HG03460 (cell line): ENCODE results near the gene KCMF1.

Source experiments
- ATAC-seq: cut with Tn5 transposase; IDR thresholded peaks from one replicate; pipeline ENCODE4 v1.9.1; 2021; ENCODE audit not compliant: unreplicated experiment

Gene KCMF1

DNA sequence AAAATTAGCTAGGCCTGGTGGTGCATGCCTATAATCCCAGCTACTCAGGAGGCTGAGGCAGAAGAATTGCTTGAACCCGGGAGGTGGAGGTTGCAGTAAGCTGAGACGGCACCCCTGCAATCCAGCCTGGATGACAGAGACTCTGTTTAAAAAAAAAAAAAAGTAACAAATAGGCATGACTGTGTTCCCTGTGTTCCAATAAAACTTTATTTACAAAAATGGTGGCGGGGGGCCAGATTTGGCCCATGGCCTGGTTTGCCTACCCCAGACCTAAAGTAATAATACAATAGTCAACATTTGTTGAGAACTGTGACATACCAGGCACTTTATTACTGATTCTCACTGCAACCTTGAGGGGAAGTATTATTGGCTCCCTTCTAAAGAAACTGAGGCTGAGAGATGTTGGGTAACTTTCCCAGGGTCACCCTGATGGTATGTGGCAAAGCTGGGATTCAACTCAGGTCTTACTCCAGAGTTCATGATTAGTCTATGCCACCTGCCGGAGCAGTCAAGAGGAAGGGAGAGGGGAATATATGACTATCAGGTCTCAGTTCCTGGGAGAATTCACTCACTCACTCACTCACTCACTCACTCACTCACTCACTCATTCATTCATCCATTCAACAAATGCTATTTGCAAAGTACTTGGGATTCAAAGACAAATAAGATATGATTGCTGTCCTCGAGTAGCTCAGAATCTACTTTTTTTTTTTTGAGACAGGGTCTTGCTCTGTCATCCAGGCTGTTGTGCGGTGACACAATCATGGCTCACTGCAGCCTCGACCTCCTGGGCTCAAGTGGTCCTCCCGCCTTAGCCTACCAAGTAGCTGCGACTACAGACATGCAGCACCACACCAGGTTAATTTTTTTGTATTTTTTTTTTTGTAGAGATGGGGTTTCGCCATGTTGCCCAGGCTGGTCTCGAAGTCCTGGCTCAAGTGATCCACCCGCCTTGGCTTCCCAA lies 14.3 kb upstream of the KCMF1 start:
- ATAC-seq, result no peak

DNA sequence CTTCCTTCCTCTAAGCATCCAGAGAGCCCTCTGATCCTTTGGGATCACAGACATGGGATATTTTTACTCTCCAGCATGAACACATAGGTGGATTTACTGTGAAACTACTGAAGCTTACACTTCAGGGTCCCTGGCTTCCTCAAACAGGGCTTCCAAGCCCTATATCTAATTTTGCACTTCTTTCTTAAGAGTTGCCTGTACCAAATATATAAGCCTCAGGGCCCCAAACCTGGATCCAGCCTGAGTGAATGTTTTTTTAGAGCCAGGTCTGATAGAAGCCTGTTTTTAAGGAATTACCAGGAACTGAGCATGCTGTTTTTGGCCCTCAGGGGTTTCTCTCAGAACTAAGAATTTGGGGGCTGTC lies 13.2 kb upstream of the KCMF1 start:
- no peak for ATAC-seq

DNA sequence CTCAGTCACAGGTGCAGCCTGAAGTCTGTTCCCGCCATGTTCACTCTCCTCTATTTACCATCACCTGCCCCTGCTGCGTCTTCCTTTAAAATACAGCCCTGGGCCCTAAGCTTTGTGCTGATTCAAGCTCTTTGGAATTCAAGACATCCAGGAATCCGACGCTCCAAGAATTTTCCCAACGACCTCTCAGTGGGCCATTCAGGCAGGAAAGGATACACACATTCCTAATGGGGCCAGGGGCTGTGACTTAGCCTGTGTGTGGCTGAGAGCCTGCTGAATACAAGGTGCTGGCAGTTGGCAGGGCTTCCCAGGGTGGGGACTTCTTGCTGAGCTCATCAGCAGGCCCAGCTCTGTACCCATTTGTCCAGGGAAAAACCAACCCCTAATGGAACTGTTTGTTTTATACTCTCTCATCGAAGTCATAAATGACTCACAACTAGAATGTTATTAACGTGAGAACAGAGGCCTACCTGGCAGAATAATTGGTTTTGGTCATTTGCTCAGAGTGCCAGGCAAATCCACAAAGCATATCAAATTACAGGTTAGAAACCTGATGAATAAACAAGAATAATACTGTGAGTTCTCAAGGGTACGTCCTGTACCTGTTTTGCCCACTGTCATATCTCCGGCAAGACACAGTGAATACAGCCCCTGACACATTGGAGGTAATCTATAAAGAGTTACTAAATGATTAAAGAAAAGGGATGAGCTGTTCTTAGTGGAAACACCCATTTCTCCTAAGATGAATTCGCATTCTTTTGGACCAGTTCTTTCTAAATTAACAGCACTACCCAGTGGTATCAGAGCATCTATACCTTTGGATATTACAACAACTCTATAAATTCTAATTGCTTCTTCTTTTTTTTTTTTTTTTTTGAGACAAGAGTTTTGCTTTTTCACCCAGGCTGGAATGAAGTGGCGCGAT lies 12.6 kb upstream of the KCMF1 start:
- ATAC-seq, result no peak

DNA sequence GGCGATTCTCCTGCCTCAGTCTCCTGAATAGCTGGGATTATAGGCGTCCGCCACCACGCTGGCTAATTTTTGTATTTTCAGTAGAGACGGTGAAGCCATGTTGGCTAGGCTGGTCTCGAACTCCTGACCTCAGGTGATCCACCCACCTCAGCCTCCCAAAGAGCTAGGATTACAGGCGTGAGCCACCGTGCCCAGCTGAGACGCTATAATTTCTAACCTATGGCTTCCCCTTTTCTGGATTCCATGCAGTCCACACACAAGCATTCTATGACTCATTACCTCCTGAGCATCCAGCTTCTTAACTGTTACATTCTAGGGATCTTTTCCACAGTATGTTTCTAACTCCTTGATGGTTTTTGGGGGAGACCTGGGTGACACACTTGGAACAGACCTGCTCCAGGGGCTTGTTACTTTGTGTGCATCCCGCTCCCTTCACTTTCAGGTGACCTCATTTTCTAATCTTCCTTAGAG lies 11.8 kb upstream of the KCMF1 start:
- no peak for ATAC-seq

DNA sequence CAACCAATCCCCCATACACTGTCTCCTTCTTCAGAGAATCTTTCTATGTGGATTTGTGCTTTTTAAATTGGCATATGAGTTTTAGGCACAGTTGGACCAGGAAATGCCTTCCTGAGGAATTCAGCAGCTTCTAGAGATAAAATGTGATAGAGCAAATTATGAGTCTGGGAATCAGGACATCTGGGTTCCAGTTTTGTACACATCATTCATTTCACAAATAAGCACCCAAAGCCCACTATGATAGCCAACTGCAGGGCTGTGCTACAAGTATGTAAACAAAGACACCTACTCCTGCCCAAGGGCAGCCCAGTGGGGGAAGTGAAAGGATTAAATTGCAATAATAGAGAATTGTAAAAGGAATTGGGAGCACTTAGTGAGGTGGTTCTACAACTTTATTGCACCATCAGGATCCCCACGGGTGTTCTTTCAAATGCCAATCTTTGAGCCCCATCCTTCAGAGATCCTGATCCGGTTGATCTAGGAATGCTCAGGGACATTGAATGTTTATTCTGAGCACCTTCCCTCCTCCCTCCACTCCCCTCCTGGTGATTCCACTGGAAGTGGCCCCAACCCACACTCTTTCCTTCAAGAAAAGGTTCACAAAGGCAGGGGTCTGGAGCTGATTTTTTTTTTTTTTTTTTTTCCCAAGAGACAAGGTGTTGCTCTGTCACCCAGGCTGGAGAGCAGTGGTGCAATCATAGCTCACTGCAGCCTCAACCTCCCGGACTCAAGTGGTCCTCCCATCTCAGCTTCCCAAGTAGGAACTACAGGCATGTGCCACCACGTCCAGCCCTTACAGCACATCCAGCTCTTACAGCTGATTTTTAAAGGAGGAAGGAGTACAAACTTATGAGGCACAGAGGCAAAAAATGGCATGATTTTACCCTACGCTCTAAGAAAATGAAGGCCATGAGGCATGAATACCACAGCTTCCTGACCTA lies 11.1 kb upstream of the KCMF1 start:
- no peak for ATAC-seq

DNA sequence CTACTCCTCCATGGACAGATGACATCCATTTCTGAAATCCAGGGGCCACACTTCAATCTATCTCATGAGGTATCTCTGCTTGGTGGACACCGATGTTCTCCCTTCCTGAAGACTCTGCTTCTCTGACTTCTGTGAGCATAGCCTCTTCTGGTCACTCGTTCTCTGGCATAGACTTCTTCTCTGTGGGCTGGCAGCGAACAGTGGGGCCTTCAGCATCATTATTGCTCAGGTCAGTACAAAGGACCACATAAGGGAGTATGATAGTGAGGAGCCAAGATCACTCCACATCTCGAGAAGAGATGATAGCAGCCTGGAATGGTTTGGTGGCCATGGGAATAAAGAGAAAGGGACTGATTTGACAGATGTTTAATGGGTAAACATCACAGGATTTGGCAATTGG lies 8.0 kb upstream of the KCMF1 start:
- no peak for ATAC-seq

DNA sequence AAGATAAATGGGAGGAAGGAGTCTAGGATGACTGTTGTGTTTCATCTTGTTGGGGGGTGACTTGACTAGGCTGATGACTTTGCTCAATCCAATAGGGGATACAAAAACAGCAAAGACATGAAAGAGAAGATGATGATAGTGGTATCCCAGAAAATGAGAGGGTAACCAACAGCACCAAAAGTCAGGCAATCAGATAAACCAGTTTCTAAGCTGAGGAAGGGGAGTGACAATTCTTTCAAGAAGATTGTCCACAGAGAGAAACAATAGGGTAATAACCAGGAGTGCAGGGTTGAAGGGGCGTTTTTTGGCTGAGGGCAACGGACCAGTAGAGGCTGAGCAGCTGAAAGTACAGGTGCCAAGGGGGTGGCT lies 7.7 kb upstream of the KCMF1 start:
- ATAC-seq, result no peak

DNA sequence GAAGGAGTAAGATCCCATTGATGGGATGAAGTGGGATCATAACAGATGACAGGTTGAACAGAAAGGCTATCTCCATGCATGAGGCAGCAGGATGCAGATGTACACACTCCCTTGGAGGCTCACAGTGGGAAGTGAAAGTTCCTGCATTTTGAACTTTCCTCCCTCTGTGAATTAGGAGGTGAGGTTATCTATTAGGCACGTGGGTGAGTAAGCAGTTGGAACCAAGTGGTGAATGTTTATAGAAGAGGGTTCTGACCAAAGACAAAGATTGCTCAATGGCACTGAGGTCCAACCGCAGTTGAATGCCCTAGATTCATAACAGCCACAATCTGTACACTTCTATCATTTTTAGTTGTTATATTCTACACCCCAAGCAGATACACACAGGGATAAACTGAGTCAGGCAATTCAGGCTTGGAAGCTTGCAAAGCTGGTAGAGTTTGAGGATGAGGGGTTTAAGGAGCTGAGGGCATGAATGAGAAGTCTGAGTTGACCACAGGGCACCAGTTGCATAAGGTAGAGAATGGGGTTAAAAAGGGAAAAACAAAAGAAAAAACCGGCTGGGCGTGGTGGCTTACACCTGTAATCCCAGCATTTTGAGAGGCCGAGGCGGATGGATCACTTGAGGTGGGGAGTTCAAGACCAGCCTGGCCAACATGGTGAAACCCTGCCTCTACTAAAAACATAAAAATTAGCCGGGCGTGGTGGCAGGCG lies 7.1 kb upstream of the KCMF1 start:
- no peak for ATAC-seq

DNA sequence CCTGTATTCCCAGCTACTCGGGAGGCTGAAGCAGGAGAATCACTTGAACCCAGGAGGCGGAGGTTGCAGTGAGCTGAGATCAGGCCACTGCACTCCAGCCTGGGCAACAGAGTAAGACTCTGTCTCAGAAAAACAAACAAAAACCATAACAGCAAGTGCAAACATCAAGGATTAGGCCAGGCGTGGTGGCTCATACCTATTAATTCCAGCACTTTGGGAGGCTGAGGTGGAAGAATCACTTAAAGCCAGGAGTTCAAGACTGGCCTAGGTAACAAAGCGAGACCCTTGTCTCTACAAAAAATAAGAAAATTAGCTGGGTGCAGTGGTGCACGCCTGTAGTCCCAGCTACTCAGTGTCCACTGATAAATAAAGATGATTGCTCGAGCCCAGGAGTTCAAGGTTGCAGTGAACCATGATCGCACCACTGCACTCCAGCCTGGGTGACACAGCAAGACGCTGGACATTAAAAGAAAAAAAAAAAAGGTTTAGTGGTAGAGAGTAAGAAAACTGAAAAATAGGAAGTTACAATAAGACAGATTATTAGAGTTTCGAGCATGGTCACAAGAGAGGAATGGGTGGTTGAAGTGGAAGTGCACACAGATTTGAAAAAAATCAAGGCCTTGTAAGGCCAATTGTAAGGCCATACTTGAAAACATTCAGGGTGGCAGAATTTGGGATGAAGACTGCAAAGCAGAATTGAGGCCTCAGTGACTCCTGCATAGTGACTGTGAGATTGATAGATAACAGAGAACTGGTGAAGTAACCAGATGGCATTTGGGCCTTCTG lies 6.4 kb upstream of the KCMF1 start:
- no peak for ATAC-seq

DNA sequence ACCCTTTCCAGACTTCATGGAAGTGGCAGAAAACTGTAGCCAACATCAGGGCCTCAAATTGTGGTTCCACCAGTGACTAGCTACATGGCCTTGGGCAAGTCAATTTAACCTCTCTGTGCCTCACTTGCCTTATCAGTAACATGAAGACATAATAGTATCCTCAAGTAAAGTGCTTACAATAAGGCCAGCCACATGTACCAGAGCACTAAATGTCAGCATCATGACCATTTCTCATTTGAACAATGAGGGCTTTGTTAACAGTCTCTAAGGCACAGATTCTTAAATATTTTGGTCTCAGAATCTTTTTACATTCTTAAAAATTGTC lies 5.8 kb upstream of the KCMF1 start:
- no peak for ATAC-seq

DNA sequence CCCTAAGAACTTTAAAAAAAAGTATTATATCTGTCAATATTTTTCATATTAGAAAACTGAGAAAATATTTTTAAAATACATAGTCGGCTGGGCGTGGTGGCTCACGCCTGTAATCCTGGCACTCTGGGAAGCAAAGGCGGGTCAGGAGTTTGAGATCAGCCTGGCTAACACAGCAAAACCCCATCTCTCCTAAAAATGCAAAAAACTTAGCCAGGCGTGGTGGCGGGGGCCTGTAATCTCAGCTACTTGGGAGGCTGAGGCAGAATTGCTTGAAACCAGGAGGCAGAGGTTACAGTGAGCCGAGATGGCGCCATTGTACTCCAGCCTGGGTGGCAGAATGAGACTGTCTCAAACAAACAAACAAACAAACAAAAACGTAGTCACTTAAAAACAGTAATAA lies 5.1 kb upstream of the KCMF1 start:
- no peak for ATAC-seq

DNA sequence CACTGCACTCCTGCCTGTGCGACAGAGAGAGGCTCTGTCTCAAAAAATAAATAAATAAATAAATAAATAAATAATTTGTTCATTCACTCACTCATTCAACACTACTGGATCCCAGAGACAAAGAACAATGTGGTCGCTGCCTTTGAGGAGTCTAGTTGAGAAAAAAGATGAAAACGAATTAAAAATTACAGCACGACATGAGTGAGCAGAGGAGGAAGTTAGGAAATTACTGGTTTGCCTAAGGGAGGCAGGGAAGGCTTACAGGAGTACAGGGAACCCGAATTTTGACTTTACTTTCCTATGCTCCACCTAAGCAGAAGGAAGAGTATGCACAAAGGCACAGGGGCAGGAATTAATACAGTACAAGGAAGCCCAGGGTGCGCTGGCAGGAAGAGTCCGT lies 4.2 kb upstream of the KCMF1 start:
- no peak for ATAC-seq

DNA sequence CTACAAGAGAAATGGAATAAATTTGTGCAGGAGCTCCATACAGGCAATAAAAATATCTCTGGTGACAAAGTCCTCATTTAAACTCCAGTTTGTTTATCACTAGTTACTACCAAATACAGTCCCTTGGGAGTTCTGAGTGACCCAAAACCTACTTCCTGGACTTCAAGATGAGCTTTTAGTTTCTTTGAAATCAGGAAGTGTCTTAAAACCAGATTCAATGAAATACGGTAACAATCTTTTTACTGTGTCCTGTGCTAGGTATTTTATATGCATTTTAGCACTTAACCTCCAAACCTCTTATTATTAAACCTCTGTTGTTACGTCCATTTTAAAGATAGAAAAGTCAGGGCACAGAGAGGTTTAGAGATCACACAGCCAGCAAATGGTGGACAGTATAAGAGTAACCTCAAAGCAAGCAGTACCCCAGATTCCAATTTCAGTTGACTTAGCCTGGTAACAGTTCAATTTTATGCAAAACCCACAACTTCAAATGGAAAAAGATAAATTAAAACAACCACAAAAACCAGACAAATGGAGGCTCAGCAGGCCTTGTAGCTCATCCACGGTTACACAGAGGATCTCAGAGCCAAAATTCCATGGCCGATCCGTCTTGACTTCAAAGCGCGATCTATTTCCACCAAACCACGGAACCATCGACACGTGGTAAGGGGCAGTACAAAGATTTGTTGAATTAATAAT lies 1.3 kb upstream of the KCMF1 start:
- no peak for ATAC-seq

DNA sequence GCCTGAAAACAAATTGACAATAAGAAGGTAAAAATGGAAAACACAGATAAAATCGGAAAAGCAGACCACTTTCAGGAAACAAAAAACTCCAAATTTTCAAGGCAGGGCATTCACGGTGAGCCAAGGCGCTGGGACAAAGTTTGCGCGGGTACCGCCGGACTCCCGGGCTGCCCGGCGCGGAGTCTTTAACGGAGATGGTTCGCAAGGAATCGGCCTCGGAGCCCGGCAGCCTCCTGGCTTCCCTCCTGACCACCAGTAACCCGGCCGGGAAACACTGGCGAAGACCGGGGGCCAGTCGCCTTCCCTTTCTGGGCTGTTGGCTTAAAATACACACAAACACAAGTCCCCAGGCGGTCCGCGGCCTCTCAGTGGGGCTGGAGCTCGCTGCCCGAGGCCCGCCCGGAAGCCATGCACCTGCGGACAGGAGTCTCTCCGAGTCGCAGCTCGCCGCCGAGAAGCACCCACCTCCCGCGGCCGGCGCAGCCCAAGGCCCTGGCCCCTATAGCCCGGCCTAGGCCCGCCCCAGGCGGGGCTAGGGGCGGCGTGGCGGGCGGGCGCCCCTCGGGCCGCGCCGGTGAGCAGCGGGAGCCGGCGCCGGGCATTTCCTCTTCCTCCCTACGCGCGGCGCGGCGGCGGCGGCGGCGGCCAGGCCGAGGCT lies 622 bp upstream of the KCMF1 start:
- peak; percentile 32 for ATAC-seq

DNA sequence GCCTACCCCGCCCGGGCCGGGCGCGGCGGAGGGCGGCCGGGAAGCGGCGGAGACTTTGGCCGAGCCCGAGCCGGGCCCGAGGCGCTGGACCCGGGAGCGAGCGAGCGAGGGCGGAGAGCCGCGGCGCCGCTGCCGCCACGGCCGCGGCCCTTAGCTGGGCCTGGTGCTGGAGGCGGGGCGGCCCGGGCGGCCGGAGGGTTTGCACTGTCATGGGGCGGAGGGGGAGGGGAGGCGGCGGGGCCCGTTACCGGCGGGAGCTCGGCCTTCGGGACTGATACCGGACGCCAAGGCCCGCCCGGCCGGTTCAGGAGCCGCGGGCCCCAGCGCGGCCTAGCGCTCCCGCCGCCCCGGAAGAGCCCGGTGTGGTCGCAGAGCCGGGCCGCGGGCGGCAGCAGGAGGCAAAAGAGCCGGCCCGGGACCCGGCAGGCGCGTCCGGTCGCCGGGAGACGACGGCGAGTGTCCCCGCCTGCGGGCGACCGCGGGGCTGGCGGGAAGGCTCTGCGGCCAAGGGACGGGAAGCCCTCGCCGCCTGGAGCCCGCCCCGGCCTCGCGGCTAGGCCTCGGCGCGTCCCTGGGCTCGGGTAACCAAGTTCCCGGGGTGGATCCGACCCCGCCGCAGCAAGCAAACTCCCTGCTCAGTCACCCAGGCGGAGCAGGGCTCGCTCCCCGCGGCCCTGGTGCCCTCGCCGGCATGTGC lies 697 bp downstream of the KCMF1 start:
- peak; percentile 30 for ATAC-seq

DNA sequence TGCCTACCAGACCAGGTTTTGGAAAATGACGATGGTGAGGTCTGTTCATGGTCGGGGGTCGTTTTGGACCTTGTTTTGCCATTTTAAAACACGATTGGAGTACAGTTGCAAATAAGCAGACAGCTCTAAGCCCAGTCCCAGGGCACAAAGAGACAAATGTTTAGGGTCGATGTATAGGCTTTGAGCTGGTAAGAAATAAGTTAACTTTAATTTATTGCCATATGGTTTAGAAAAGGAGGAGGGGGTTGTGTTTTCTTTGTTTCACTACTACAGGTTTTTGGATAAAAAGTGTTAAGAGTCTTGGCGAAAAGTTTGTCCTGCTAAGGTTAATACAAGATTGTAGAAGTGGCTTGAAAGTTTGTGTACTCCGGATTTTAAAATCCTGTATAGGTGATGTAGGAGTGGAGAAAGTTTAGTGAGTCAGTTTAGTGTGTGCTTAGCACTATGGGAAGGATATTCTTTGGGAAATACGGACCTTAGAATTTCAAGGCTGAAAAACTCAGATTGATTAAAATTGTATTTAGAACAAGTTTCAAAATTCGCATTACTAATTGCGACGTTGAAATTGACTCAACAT lies 1.3 kb downstream of the KCMF1 start:
- ATAC-seq, result no peak

DNA sequence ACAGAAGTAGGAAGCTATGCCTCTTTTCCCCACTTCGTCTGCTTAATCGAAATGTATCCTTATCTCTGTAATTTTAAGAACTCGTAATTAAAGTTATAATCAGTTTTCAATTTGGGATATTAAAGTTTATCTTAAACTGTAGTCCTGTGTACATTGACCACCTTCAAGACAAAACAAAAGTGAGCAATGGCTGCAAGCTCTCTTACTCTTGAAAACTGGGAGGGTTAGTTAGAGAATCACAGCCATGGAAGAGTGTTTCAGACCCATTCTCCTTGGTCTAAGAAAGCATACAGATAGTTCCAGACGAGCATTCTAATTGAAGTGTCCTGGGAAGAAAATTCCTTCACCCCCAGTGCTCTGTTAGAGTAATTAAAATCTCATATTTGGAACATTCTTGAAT lies 2.0 kb downstream of the KCMF1 start:
- ATAC-seq, result no peak
